ENCODE measurements around the gene SEL1L3.
"Not testable (repeated sequence)": the region's sequence is repeated elsewhere in the genome, so short reads cannot be mapped to it uniquely, and the experiment has no call there.

Gene SEL1L3

DNA sequence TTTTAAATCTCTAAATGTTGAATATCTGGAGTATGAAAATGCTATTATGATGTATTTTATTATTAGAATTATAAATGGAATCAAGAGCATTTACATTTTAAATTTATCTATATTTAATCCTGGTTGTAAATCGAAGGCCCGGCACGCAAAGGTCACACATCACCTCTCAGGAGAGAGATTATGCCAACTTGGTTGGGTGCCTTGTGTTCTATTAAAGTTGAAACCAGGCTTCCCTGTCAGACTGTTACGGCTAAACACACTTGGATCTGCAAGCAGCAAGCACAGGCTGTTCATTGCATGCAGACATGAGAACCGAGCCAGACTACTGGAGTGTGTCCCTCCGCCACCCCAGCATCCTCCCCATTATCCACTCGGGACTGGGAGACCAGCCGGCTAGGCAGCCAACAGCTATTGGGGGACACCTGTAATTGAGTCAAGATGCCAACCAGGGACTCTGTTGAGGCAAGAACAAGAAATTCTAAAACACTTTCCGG is 16.4 kb upstream of the SEL1L3 start:
- DNase-seq = no peak

- DNase-seq = no peak
Observed at GRCh38 chr4:25878676-25879075, 15.9 kb upstream of the SEL1L3 start.

- no peak for DNase-seq
Observed at GRCh38 chr4:25875281-25875745, 12.5 kb upstream of the SEL1L3 start.

GRCh38 chr4:25874655-25875054 is 11.9 kb upstream of the SEL1L3 start:
- DNase-seq = no peak

GRCh38 chr4:25873632-25874129 is 10.9 kb upstream of the SEL1L3 start:
- no peak for DNase-seq

DNA sequence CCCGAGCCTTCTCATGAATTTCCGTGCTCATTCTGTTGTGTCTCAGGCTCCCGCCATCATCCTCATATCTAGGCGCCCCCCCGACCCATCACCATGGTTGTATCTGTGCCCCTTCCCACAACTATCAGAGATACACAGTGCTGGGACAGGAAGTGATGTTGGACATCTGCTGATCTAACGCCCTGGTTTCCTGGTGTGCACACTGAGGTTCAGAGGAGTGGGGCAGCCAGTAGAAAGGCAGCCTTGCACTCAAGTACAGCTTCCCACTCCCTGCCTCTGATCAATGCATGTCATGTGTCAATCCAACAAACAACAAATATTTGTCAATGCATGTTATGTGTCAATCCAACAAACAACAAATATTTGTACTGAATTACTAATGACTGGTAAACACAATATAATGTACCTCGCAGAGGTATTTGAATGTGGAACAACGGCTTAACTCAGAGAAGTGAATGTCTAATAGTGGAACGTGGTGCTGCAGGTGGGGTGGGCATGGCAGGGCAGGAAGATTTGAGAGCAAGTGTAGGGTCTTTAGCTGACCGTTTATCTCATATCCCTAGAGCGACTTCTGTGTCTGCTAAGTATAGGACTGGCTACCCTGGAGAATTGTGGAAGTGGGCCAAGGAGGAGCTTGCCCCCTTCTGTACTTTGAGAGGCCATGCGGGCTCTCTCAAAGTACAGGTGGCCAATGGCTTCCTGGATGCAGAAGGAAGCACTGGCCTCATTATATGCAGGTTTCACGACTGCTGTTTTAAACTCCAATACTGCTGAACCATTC is 10.3 kb upstream of the SEL1L3 start:
- no peak for DNase-seq

- DNase-seq = no peak
Observed at GRCh38 chr4:25870081-25870480, 7.3 kb upstream of the SEL1L3 start.

DNA sequence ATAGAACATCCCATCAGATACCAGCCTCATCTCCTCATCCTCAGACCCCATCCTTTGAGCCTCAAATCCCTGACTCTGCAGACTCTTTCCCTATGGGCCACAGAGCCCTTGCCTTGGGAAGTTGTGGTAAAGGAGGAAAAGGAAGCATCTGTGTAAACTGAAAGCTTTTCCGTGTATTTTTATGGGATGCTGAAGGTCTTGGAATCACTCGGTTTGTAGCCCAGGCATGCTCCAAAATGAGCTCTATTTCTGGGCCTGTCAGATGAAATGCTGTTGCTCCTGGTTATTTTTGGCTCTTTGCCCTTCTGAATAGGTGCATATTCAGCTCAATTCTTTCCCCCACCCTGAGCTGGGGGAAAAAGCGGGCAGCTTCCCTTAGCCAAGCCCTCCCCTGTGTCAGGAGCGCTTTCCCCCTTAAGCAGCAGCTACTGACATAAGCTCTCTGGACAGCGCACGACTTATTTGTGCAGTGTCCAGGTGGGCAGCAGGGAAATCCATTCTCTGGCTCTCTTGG is 5.0 kb upstream of the SEL1L3 start:
- DNase-seq = no peak

- not testable (repeated sequence) for DNase-seq
Observed at GRCh38 chr4:25866401-25866800, 3.6 kb upstream of the SEL1L3 start.

DNA sequence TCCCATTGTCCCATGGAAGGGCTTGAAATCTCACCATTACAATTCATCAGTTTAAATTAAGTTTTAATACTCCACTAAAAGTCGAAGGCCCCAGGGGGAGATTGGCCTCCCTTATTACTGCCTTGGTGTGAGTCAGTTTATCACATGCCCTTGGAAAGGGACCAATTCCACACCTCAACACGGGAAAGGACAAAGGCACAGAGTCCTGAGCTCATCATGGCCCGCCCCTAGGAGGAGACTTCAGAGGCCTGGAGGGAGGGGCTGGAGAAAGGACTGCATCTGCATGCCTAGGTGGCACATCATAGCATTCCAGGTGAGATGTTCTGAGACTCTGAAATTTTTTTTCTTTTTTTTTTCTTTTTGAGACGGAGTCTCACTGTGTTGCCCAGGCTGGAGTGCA is 2.8 kb upstream of the SEL1L3 start:
- no peak for DNase-seq

- DNase-seq = no peak
Observed at GRCh38 chr4:25863831-25864418, 1.1 kb upstream of the SEL1L3 start.

- DNase-seq = no peak
Observed at GRCh38 chr4:25863347-25863784, 578 bp upstream of the SEL1L3 start.

DNA sequence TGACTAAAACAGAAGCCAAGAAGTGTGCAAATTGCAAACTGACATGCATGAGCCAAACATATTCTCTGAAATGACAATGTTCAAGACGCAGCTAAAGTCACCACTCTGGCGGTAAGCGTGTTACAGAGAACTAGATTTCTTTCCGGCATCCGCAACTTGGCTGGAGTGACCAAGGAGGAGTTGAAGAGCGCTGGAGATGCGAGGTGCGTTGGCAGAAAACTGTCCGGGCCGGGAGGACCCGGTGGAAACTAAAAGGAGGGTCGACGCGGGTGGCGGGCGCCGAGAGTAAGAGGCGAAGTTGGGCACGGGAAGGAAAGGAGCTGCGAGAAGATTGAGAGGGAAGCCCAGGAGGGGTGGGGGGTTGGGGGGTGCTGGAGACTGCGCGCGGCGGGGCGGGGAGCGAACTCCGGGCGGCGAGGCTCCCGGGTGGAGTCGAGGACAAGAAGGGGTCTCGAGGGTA is 807 bp downstream of the SEL1L3 start:
- DNase-seq = no peak

GRCh38 chr4:25861280-25861950 is 1.4 kb downstream of the SEL1L3 start:
- no peak for DNase-seq

DNA sequence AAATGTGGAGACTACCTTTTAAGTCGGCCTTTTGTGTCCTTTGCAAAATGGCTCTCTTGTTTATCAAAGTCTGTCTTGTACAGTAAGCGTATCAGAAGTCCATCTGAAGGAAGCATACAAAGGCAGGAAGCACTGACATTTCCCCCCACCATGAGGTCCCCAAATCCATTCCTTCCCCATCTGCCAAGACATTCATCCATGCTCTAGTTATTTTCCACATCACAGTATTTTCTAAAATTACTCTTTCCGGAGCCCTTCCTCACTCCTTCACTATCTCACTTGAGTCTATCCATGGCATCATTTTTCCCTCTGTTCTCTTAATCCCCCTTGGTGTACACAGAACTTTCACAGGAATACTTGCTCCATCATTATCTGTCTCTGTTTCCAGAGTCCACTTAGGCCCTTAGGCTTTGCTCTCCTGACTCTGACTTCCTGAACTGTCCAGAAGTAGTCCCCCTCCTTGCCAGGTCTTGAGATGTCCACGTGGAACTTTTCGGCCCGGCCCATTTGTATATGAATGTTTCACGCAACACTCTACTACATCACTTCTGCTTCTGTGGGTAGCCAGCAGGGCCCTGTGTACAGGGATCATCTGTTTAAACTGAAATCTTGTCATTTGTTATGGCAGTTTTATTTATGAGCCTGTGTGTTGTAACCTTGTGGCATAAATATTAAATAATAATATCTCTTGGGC is 2.1 kb downstream of the SEL1L3 start:
- no peak for DNase-seq

GRCh38 chr4:25859429-25860148 is 3.2 kb downstream of the SEL1L3 start:
- DNase-seq = no peak

DNA sequence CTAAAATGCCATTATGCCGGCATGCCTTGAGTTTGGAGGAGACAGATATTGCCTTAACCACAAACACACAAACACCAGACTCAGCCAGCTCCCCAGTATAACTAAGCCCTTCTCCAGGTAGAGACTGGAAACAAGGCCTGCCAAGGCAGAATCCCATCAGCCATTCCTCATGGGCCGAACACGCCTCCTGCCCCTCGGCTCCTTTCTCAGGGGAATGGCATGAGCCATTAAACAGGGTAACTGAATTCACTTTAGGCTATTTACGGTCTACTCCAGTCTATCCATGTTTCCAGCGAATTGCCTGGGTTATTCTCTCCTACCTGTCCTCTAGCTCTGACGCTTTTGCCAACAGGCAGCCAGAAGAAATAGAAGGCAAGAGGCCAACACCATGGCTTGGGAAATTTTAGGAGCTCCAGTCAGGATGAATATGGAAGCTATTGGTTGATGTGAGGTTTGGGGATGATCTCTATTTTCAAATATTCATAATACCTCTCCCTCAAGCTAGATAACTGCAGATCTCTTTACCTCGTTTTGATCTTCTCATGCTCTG is 4.9 kb downstream of the SEL1L3 start:
- no peak for DNase-seq

- no peak for DNase-seq
Observed at GRCh38 chr4:25857403-25857802, 5.4 kb downstream of the SEL1L3 start.

DNA sequence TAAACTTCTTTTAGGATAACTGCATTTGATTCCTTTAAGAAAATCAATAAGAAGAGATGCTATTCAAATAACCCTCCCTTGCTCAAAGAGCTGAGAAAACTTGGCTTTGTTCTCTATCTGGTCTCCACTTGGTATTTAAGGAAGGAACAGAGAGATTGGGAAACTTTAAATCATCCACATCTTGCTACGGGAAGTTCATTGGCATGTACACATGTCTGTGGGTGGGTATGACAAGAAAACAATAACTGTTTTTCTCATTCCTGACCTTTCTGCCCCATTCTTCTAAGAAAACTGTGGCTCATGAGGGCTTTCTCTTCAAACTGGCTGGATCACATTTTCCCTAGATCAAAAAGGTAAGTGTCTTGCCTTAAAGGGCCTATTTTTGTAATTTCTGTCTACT is 6.0 kb downstream of the SEL1L3 start:
- DNase-seq = no peak

- no peak for DNase-seq
Observed at GRCh38 chr4:25852103-25852502, 10.7 kb downstream of the SEL1L3 start.

DNA sequence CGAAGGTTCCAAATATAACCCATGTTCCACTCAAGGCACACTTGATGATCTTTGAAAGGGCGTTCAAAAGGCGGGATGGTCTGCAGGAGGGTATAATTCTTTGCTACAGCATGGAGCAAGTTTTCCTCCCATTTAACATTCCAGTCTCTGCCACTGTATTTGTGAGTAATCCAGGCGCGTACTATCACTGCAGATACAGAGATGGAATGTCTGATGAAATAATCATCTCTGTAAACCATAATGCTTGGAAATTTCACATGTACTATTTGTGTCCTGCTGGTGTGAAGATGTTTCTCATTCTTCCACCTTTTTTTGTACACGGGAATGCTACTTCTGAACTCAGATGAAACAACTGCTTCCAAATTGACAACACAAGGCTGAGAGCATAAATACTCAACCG is 15.5 kb downstream of the SEL1L3 start:
- no peak for DNase-seq

All from NCI-H1694 treated with DMSO at 0.1 percent for 48 hours (cell line).